ENCODE data around the gene NEFH. TPM values are rescaled to one million over a fixed set of nuclear protein-coding genes. Genes with fewer than 3 reads are reported as not detected.
A peak's percentile ranks its signal among the peaks of the same experiment; 100 is the strongest.

NEFH gene
- total RNA-seq, 1 donor from 2014 or later, result 27.1 TPM

DNA sequence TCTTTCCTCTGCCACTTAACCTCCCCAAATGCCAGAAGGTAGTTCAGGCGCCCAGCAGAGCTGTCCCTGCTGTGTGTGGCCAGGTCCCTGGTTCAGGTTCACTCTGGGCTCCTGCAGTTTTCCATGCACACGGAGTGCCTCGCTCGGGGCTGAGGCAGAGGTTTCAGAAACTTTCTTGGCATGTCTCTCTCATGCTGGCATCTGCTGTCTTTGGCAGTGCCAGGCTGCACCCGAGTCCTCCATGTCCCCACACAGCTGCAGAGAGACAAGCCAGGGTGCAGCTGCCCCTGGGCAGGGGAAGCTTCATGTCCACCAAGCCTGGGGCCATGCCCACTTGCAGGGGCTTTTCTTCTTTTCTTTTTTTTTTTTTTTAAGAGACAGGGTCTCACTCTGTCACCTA lies 7.0 kb upstream of the NEFH start:
- Mint-ChIP-seq H3K9me3 (ENCODE audit: unreplicated experiment) (peaks cover 6% of the 10 kb centered on the region), H3K27me3 (ENCODE audit: unreplicated experiment) (peaks cover 6% of the 10 kb centered on the region), H3K4me1 (ENCODE audit: low read depth, unreplicated experiment) (peaks cover 26% of the 10 kb centered on the region), H3K36me3 (ENCODE audit: unreplicated experiment) (no peaks in the 10 kb centered on the region), H3K27ac (ENCODE audit: unreplicated experiment) (no peak overlapping the region), H3K4me3 (ENCODE audit: unreplicated experiment) (no peak overlapping the region)
- DNase-seq, result no peak
- TF ChIP-seq, protein P1, sequence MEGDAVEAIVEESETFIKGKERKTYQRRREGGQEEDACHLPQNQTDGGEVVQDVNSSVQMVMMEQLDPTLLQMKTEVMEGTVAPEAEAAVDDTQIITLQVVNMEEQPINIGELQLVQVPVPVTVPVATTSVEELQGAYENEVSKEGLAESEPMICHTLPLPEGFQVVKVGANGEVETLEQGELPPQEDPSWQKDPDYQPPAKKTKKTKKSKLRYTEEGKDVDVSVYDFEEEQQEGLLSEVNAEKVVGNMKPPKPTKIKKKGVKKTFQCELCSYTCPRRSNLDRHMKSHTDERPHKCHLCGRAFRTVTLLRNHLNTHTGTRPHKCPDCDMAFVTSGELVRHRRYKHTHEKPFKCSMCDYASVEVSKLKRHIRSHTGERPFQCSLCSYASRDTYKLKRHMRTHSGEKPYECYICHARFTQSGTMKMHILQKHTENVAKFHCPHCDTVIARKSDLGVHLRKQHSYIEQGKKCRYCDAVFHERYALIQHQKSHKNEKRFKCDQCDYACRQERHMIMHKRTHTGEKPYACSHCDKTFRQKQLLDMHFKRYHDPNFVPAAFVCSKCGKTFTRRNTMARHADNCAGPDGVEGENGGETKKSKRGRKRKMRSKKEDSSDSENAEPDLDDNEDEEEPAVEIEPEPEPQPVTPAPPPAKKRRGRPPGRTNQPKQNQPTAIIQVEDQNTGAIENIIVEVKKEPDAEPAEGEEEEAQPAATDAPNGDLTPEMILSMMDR (IDR thresholded peaks at IDR 0.05; ENCODE audit: partially characterized antibody, unreplicated experiment), result no peak

- TF ChIP-seq, protein P1 (IDR thresholded peaks at IDR 0.05; ENCODE audit: partially characterized antibody, unreplicated experiment), result no peak
- peaks cover 16% of the 10 kb centered on the region for H3K27me3 Mint-ChIP-seq (ENCODE audit: unreplicated experiment)
- peaks cover 13% of the 10 kb centered on the region for H3K9me3 Mint-ChIP-seq (ENCODE audit: unreplicated experiment)
- peak; percentile 80 for DNase-seq
- peak overlapping the region; percentile 73 for H3K4me3 Mint-ChIP-seq (ENCODE audit: unreplicated experiment)
- peaks cover 41% of the 10 kb centered on the region for H3K4me1 Mint-ChIP-seq (ENCODE audit: low read depth, unreplicated experiment)
- peak overlapping the region; percentile 97 for H3K27ac Mint-ChIP-seq (ENCODE audit: unreplicated experiment)
- no peaks in the 10 kb centered on the region for H3K36me3 Mint-ChIP-seq (ENCODE audit: unreplicated experiment)
These were observed 4.5 kb upstream of the NEFH start for GRCh38 chr22:29475550-29475949.

DNA sequence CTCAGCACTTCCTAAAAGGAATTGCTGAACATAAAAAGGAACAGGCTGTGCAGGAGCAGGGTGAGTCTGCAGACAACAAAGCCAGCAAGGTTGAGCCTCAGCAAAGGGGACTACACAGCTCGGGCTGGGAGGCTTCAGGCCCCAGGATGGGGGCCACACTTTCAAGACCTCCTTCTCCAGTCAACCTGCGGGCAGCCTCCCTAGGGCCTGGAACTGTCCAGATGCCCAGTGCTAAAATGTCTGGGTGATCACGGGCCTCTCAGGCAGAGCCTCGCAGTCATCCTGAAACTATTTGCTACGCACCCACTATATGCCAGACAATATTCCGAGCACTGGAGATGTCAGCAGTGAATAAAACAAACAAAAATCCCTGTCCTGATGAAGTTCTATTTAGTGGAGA lies 3.9 kb upstream of the NEFH start:
- Mint-ChIP-seq H3K9me3 (ENCODE audit: unreplicated experiment) (peaks cover 11% of the 10 kb centered on the region), H3K27me3 (ENCODE audit: unreplicated experiment) (peaks cover 16% of the 10 kb centered on the region), H3K4me1 (ENCODE audit: low read depth, unreplicated experiment) (peaks cover 41% of the 10 kb centered on the region), H3K4me3 (ENCODE audit: unreplicated experiment) (peak overlapping the region; percentile 73), H3K27ac (ENCODE audit: unreplicated experiment) (peak overlapping the region; percentile 97), H3K36me3 (ENCODE audit: unreplicated experiment) (no peaks in the 10 kb centered on the region)
- no peak for DNase-seq
- TF ChIP-seq, protein P1 (IDR thresholded peaks at IDR 0.05; ENCODE audit: partially characterized antibody, unreplicated experiment), result no peak

GRCh38 chr22:29477723-29478318 lies 2.2 kb upstream of the NEFH start:
- no peak for DNase-seq
- peak overlapping the region; percentile 90 for H3K4me3 Mint-ChIP-seq (ENCODE audit: unreplicated experiment)
- TF ChIP-seq, protein P1 (IDR thresholded peaks at IDR 0.05; ENCODE audit: partially characterized antibody, unreplicated experiment), result no peak
- peak overlapping the region; percentile 62 for H3K27ac Mint-ChIP-seq (ENCODE audit: unreplicated experiment)
- H3K9me3 Mint-ChIP-seq (ENCODE audit: unreplicated experiment), result peaks cover 15% of the 10 kb centered on the region
- peaks cover 46% of the 10 kb centered on the region for H3K4me1 Mint-ChIP-seq (ENCODE audit: low read depth, unreplicated experiment)
- peaks cover 16% of the 10 kb centered on the region for H3K27me3 Mint-ChIP-seq (ENCODE audit: unreplicated experiment)
- no peaks in the 10 kb centered on the region for H3K36me3 Mint-ChIP-seq (ENCODE audit: unreplicated experiment)
